Peyer's patch (tissue), 4 donors: ENCODE results near the gene CHKA. TPM values are rescaled to one million over a fixed set of nuclear protein-coding genes. Genes with fewer than 3 reads are reported as not detected.

ENCODE experiments used
- DNase-seq, 3 donors: peaks; one replicate each; pipeline ENCODE4 v3.0.0-alpha.2; 2017 to 2019
- H3K27ac ChIP-seq, 4 donors: fragments of 200-600 bp; sonication (generic); one replicate each; pipeline ENCODE4 v1.5.1; 2016 to 2019
- H3K27me3 ChIP-seq, 2 donors: fragments of 200-600 bp; sonication (generic); one replicate each; pipeline ENCODE4 v1.5.1; 2019
- H3K36me3 ChIP-seq, 3 donors: fragments of 200-600 bp; sonication (generic); one replicate each; pipeline ENCODE4 v1.5.1; 2016 to 2019
- H3K4me1 ChIP-seq, 4 donors: fragments of 200-600 bp; sonication (generic); one replicate each; pipeline ENCODE4 v1.5.1; 2016 to 2019
- H3K4me3 ChIP-seq, 4 donors: fragments of 200-600 bp; sonication (generic); 1 replicate in 3 of 4; 2 replicates in 1 of 4; pipeline ENCODE4 v1.5.1; 2016 to 2019; ENCODE audit warnings: mild to moderate bottlenecking in 1 of 4
- H3K9me3 ChIP-seq, 4 donors: fragments of 200-600 bp; sonication (generic); one replicate each; pipeline ENCODE4 v1.5.1; 2016 to 2019; ENCODE audit warnings: mild to moderate bottlenecking in 1 of 4
- POLR2A ChIP-seq, 2 donors: fragments of 450-650 bp; IDR thresholded peaks; one replicate each; pipeline ENCODE4 v1.5.1; 2017; ENCODE audit warnings: antibody characterized with exemption in 2 of 2, mild to moderate bottlenecking in 2 of 2, moderate library complexity in 2 of 2
- total RNA-seq, 4 donors: library from RNA; depleted of rRNA; stranded (reverse); fragments of >200 nt; gene quantifications; one replicate each; pipeline ENCODE4 v1.1.0, GENCODE V29; 2016
- TF ChIP-seq, protein P1 (sequence below), 6 experiments: fragments of 450-650 bp in 4 of 6; fragments of 200-600 bp in 2 of 6; sonication (generic) in 1 of 6; IDR thresholded peaks; one replicate each; pipeline ENCODE4 v1.5.1; 2017 to 2019; ENCODE audit warnings: antibody characterized with exemption in 6 of 6, mild to moderate bottlenecking in 3 of 6, moderate library complexity in 1 of 6

CHKA gene
- total RNA-seq, 4 donors from 2014 or later, result 41.3 to 179 (median 130) TPM

GRCh38 chr11:68049509-68050370, 71.4 kb downstream of the CHKA start:
- no peak for TF ChIP-seq POLR2A (IDR thresholded peaks at IDR 0.05)
- TF ChIP-seq, protein P1, sequence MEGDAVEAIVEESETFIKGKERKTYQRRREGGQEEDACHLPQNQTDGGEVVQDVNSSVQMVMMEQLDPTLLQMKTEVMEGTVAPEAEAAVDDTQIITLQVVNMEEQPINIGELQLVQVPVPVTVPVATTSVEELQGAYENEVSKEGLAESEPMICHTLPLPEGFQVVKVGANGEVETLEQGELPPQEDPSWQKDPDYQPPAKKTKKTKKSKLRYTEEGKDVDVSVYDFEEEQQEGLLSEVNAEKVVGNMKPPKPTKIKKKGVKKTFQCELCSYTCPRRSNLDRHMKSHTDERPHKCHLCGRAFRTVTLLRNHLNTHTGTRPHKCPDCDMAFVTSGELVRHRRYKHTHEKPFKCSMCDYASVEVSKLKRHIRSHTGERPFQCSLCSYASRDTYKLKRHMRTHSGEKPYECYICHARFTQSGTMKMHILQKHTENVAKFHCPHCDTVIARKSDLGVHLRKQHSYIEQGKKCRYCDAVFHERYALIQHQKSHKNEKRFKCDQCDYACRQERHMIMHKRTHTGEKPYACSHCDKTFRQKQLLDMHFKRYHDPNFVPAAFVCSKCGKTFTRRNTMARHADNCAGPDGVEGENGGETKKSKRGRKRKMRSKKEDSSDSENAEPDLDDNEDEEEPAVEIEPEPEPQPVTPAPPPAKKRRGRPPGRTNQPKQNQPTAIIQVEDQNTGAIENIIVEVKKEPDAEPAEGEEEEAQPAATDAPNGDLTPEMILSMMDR (IDR thresholded peaks at IDR 0.05), result no peak
- Histone ChIP-seq H3K4me1 (no peaks in the 10 kb centered on the region), H3K27ac (no peak overlapping the region), H3K27me3 (no peaks in the 10 kb centered on the region), H3K9me3 (no peaks in the 10 kb centered on the region), H3K36me3 (peaks cover 0 to 79% (median 0%) of the 10 kb centered on the region in 3 donors), H3K4me3 (no peak overlapping the region)
- no peak for DNase-seq

GRCh38 chr11:68048681-68049508, 72.3 kb downstream of the CHKA start:
- Histone ChIP-seq H3K4me3 (no peak overlapping the region), H3K27me3 (no peaks in the 10 kb centered on the region), H3K4me1 (no peaks in the 10 kb centered on the region), H3K27ac (no peak overlapping the region), H3K9me3 (no peaks in the 10 kb centered on the region), H3K36me3 (peaks cover 0 to 87% (median 0%) of the 10 kb centered on the region in 3 donors)
- no peak for TF ChIP-seq POLR2A (IDR thresholded peaks at IDR 0.05)
- TF ChIP-seq, protein P1 (IDR thresholded peaks at IDR 0.05), result no peak
- DNase-seq, result no peak

- H3K36me3 ChIP-seq, result peaks cover 0 to 93% (median 0%) of the 10 kb centered on the region in 3 donors
Observed at GRCh38 chr11:68047437-68048290, 73.5 kb downstream of the CHKA start.

DNA sequence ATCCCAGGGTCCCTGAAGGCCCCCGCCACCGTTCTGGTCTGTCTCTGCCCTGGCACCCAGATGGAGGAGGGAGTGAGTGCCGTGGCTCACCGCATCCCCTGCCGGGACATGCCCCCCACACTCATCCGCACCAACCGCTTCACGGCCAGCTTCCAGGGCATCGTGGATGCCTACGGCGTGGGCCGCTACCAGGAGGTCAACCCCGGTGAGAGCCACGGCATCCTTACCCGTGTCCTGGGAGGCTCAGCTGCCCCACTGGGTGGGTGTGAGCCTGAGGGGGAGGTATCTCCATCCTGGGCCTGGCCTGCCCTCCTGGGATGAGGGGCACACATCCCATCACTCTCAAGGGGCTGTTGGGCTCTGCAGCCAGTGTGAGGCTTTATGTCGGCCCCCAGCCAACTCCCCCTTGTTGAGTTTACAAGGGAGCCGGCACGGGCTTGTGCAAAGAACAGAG, 76.3 kb downstream of the CHKA start:
- H3K36me3 ChIP-seq, result peaks cover 0 to 73% (median 0%) of the 10 kb centered on the region in 3 donors
- no peaks in the 10 kb centered on the region for H3K9me3 ChIP-seq
- H3K4me3 ChIP-seq, result no peak overlapping the region
- H3K27me3 ChIP-seq, result no peaks in the 10 kb centered on the region
- H3K4me1 ChIP-seq, result peaks cover 0 to 25% (median 5%) of the 10 kb centered on the region in 4 donors
- no peak for DNase-seq
- no peak overlapping the region for H3K27ac ChIP-seq
- no peak for TF ChIP-seq POLR2A (IDR thresholded peaks at IDR 0.05)
- TF ChIP-seq, protein P1 (IDR thresholded peaks at IDR 0.05), result no peak

More at GRCh38 chr11:68047437-68048290, 73.5 kb downstream of the CHKA start:
- DNase-seq, result no peak
- Histone ChIP-seq H3K27ac (no peak overlapping the region), H3K4me1 (peaks cover 0 to 6% (median 0%) of the 10 kb centered on the region in 4 donors), H3K9me3 (no peaks in the 10 kb centered on the region), H3K27me3 (no peaks in the 10 kb centered on the region), H3K4me3 (no peak overlapping the region)
- TF ChIP-seq, protein P1 (IDR thresholded peaks at IDR 0.05), result no peak
- TF ChIP-seq POLR2A (IDR thresholded peaks at IDR 0.05), result no peak
